ENCODE results near the gene ACKR3.

- TF ChIP-seq, protein P1, sequence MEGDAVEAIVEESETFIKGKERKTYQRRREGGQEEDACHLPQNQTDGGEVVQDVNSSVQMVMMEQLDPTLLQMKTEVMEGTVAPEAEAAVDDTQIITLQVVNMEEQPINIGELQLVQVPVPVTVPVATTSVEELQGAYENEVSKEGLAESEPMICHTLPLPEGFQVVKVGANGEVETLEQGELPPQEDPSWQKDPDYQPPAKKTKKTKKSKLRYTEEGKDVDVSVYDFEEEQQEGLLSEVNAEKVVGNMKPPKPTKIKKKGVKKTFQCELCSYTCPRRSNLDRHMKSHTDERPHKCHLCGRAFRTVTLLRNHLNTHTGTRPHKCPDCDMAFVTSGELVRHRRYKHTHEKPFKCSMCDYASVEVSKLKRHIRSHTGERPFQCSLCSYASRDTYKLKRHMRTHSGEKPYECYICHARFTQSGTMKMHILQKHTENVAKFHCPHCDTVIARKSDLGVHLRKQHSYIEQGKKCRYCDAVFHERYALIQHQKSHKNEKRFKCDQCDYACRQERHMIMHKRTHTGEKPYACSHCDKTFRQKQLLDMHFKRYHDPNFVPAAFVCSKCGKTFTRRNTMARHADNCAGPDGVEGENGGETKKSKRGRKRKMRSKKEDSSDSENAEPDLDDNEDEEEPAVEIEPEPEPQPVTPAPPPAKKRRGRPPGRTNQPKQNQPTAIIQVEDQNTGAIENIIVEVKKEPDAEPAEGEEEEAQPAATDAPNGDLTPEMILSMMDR (IDR thresholded peaks at IDR 0.05 in 4 of 5, conservative IDR thresholded peaks at IDR 0.05 in 1 of 5), result no peak
- no peak for TF ChIP-seq POLR2A (IDR thresholded peaks at IDR 0.05)
Observed at GRCh38 chr2:236545248-236545658, 24.4 kb upstream of the ACKR3 start.

Measured in gastrocnemius medialis (tissue), 4 donors.